ENCODE measurements around the gene WDTC1.

WDTC1 gene

GRCh38 chr1:27301052-27301422, 66.6 kb downstream of the WDTC1 start:
- Histone ChIP-seq H3K4me3 (ENCODE audit: low read depth, low read length) (no peak overlapping the region), H3K79me2 (ENCODE audit: control insufficient read depth, insufficient read depth, low read length, unreplicated experiment) (no peaks in the 10 kb centered on the region), H3K4me1 (ENCODE audit: control insufficient read depth, insufficient read depth, low read length, unreplicated experiment) (peaks cover 27% of the 10 kb centered on the region), H3K36me3 (ENCODE audit: insufficient read depth, low read length) (no peaks in the 10 kb centered on the region), H2AFZ (ENCODE audit: low read length, unreplicated experiment) (no peak overlapping the region), H3K27me3 (ENCODE audit: insufficient read depth, low read length) (no peaks in the 10 kb centered on the region), H3K27ac (ENCODE audit: low read depth, low read length) (no peak overlapping the region)

- Histone ChIP-seq H3K36me3 (ENCODE audit: insufficient read depth, low read length) (no peaks in the 10 kb centered on the region), H3K27ac (ENCODE audit: low read depth, low read length) (no peak overlapping the region), H3K27me3 (ENCODE audit: insufficient read depth, low read length) (no peaks in the 10 kb centered on the region), H3K79me2 (ENCODE audit: control insufficient read depth, insufficient read depth, low read length, unreplicated experiment) (no peaks in the 10 kb centered on the region), H2AFZ (ENCODE audit: low read length, unreplicated experiment) (no peak overlapping the region), H3K4me3 (ENCODE audit: low read depth, low read length) (no peak overlapping the region), H3K4me1 (ENCODE audit: control insufficient read depth, insufficient read depth, low read length, unreplicated experiment) (peaks cover 27% of the 10 kb centered on the region)
These were observed 67.3 kb downstream of the WDTC1 start for GRCh38 chr1:27301582-27302199.

GRCh38 chr1:27302612-27303011, 68.2 kb downstream of the WDTC1 start:
- Histone ChIP-seq H3K36me3 (ENCODE audit: insufficient read depth, low read length) (no peaks in the 10 kb centered on the region), H3K4me3 (ENCODE audit: low read depth, low read length) (no peak overlapping the region), H2AFZ (ENCODE audit: low read length, unreplicated experiment) (no peak overlapping the region), H3K4me1 (ENCODE audit: control insufficient read depth, insufficient read depth, low read length, unreplicated experiment) (peaks cover 27% of the 10 kb centered on the region), H3K79me2 (ENCODE audit: control insufficient read depth, insufficient read depth, low read length, unreplicated experiment) (no peaks in the 10 kb centered on the region), H3K27me3 (ENCODE audit: insufficient read depth, low read length) (no peaks in the 10 kb centered on the region), H3K27ac (ENCODE audit: low read depth, low read length) (no peak overlapping the region)

GRCh38 chr1:27303509-27303908, 69.1 kb downstream of the WDTC1 start:
- no peak overlapping the region for H3K27ac ChIP-seq (ENCODE audit: low read depth, low read length)
- H2AFZ ChIP-seq (ENCODE audit: low read length, unreplicated experiment) = no peak overlapping the region
- no peaks in the 10 kb centered on the region for H3K79me2 ChIP-seq (ENCODE audit: control insufficient read depth, insufficient read depth, low read length, unreplicated experiment)
- H3K36me3 ChIP-seq (ENCODE audit: insufficient read depth, low read length) = no peaks in the 10 kb centered on the region
- H3K4me1 ChIP-seq (ENCODE audit: control insufficient read depth, insufficient read depth, low read length, unreplicated experiment) = peaks cover 26% of the 10 kb centered on the region
- no peaks in the 10 kb centered on the region for H3K27me3 ChIP-seq (ENCODE audit: insufficient read depth, low read length)
- H3K4me3 ChIP-seq (ENCODE audit: low read depth, low read length) = no peak overlapping the region

- no peak overlapping the region for H3K4me3 ChIP-seq (ENCODE audit: low read depth, low read length)
- H3K27ac ChIP-seq (ENCODE audit: low read depth, low read length) = no peak overlapping the region
- H3K79me2 ChIP-seq (ENCODE audit: control insufficient read depth, insufficient read depth, low read length, unreplicated experiment) = no peaks in the 10 kb centered on the region
- no peaks in the 10 kb centered on the region for H3K36me3 ChIP-seq (ENCODE audit: insufficient read depth, low read length)
- peaks cover 1% of the 10 kb centered on the region for H3K4me1 ChIP-seq (ENCODE audit: control insufficient read depth, insufficient read depth, low read length, unreplicated experiment)
- H3K27me3 ChIP-seq (ENCODE audit: insufficient read depth, low read length) = no peaks in the 10 kb centered on the region
- H2AFZ ChIP-seq (ENCODE audit: low read length, unreplicated experiment) = no peak overlapping the region
These were observed 71.6 kb downstream of the WDTC1 start for GRCh38 chr1:27306071-27306470.

- Histone ChIP-seq H3K79me2 (ENCODE audit: control insufficient read depth, insufficient read depth, low read length, unreplicated experiment) (no peaks in the 10 kb centered on the region), H3K27ac (ENCODE audit: low read depth, low read length) (no peak overlapping the region), H3K36me3 (ENCODE audit: insufficient read depth, low read length) (no peaks in the 10 kb centered on the region), H2AFZ (ENCODE audit: low read length, unreplicated experiment) (no peak overlapping the region), H3K4me3 (ENCODE audit: low read depth, low read length) (no peak overlapping the region), H3K4me1 (ENCODE audit: control insufficient read depth, insufficient read depth, low read length, unreplicated experiment) (no peaks in the 10 kb centered on the region), H3K27me3 (ENCODE audit: insufficient read depth, low read length) (no peaks in the 10 kb centered on the region)
These were observed 72.7 kb downstream of the WDTC1 start for GRCh38 chr1:27306892-27307761.

- Histone ChIP-seq H3K27ac (ENCODE audit: low read depth, low read length) (no peak overlapping the region), H3K36me3 (ENCODE audit: insufficient read depth, low read length) (no peaks in the 10 kb centered on the region)
These were observed 73.6 kb downstream of the WDTC1 start for GRCh38 chr1:27307874-27308598.

GRCh38 chr1:27314169-27314568, 79.7 kb downstream of the WDTC1 start:
- no peak overlapping the region for H3K27ac ChIP-seq (ENCODE audit: low read depth, low read length)
- H3K79me2 ChIP-seq (ENCODE audit: control insufficient read depth, insufficient read depth, low read length, unreplicated experiment) = no peaks in the 10 kb centered on the region
- no peak overlapping the region for H3K4me3 ChIP-seq (ENCODE audit: low read depth, low read length)
- no peaks in the 10 kb centered on the region for H3K36me3 ChIP-seq (ENCODE audit: insufficient read depth, low read length)
- H3K27me3 ChIP-seq (ENCODE audit: insufficient read depth, low read length) = no peaks in the 10 kb centered on the region
- no peaks in the 10 kb centered on the region for H3K4me1 ChIP-seq (ENCODE audit: control insufficient read depth, insufficient read depth, low read length, unreplicated experiment)
- H2AFZ ChIP-seq (ENCODE audit: low read length, unreplicated experiment) = no peak overlapping the region

More at GRCh38 chr1:27307874-27308598, 73.6 kb downstream of the WDTC1 start:
- Histone ChIP-seq H3K4me1 (ENCODE audit: control insufficient read depth, insufficient read depth, low read length, unreplicated experiment) (no peaks in the 10 kb centered on the region), H3K4me3 (ENCODE audit: low read depth, low read length) (no peak overlapping the region), H2AFZ (ENCODE audit: low read length, unreplicated experiment) (no peak overlapping the region), H3K27me3 (ENCODE audit: insufficient read depth, low read length) (no peaks in the 10 kb centered on the region), H3K79me2 (ENCODE audit: control insufficient read depth, insufficient read depth, low read length, unreplicated experiment) (no peaks in the 10 kb centered on the region)

GRCh38 chr1:27314737-27315136, 80.3 kb downstream of the WDTC1 start:
- no peak overlapping the region for H3K4me3 ChIP-seq (ENCODE audit: low read depth, low read length)
- no peak overlapping the region for H2AFZ ChIP-seq (ENCODE audit: low read length, unreplicated experiment)
- no peak overlapping the region for H3K27ac ChIP-seq (ENCODE audit: low read depth, low read length)
- no peaks in the 10 kb centered on the region for H3K79me2 ChIP-seq (ENCODE audit: control insufficient read depth, insufficient read depth, low read length, unreplicated experiment)
- no peaks in the 10 kb centered on the region for H3K4me1 ChIP-seq (ENCODE audit: control insufficient read depth, insufficient read depth, low read length, unreplicated experiment)
- H3K36me3 ChIP-seq (ENCODE audit: insufficient read depth, low read length) = no peaks in the 10 kb centered on the region
- no peaks in the 10 kb centered on the region for H3K27me3 ChIP-seq (ENCODE audit: insufficient read depth, low read length)

GRCh38 chr1:27316860-27317259, 82.4 kb downstream of the WDTC1 start:
- no peaks in the 10 kb centered on the region for H3K4me1 ChIP-seq (ENCODE audit: control insufficient read depth, insufficient read depth, low read length, unreplicated experiment)
- H3K79me2 ChIP-seq (ENCODE audit: control insufficient read depth, insufficient read depth, low read length, unreplicated experiment) = peaks cover 2% of the 10 kb centered on the region
- no peaks in the 10 kb centered on the region for H3K27me3 ChIP-seq (ENCODE audit: insufficient read depth, low read length)
- H3K36me3 ChIP-seq (ENCODE audit: insufficient read depth, low read length) = no peaks in the 10 kb centered on the region
- no peak overlapping the region for H2AFZ ChIP-seq (ENCODE audit: low read length, unreplicated experiment)
- no peak overlapping the region for H3K4me3 ChIP-seq (ENCODE audit: low read depth, low read length)
- no peak overlapping the region for H3K27ac ChIP-seq (ENCODE audit: low read depth, low read length)

Data from ACC112 (cell line).